Endometrial microvascular endothelial cells (primary cell): ENCODE data around the gene NAA16. TPM values are rescaled to one million over a fixed set of nuclear protein-coding genes. Genes with fewer than 3 reads are reported as not detected.

ENCODE experiments used
- in situ Hi-C: cut with HindIII; loops from 2 replicates; pipeline ENCODE4 v1.10.0; 2017; ENCODE audit warnings: low sequenced_read_pairs, low pct_unique_long_range_greater_than_20kb; ENCODE audit errors: inconsistent ontology term
- total RNA-seq: library from RNA; depleted of rRNA; stranded (reverse); fragments of >200 nt; gene quantifications from one replicate; pipeline ENCODE4 v1.2.3, GENCODE V29; 2015; ENCODE audit errors: inconsistent ontology term

The NAA16 gene
- total RNA-seq, 1 donor from 2014 or later = 11.5 TPM

DNA sequence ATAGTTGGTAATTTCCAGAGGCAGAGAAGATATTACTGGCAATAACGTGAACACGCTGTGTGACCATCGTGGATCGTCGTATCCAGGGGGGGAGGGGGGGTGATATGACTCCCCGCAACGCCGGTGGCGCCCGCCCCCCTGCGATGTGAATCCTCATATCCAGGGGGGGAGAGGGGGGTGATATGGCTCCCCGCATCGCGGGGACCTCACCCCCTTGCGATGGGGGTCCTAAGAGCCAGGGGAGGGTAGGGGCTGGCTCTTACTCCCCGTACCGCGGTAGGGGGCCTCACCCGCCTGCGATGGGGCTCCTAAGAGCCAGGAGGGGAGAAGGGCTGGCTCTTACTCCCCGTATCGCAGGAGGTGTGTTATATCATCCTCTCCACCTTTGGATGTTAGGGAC lies 115.0 kb downstream of the NAA16 start:
- in situ Hi-C loops = no loop called here

Other genes starting within 250 kb of the NAA16 start
- 7.2 TPM for gene WBP4, start 249.8 kb upstream of the NAA16 start, total RNA-seq
- 8.8 TPM for gene KBTBD6, start 178.5 kb upstream of the NAA16 start, total RNA-seq
- 1.5 TPM for gene KBTBD7, start 116.7 kb upstream of the NAA16 start, total RNA-seq
- gene MTRF1, start 47.7 kb upstream of the NAA16 start, total RNA-seq = 10.7 TPM
- 80.6 TPM for gene RGCC, start 146.3 kb downstream of the NAA16 start, total RNA-seq